ENCODE data around the gene ZDBF2. TPM values are rescaled to one million over a fixed set of nuclear protein-coding genes. Genes with fewer than 3 reads are reported as not detected.
"Not testable (repeated sequence)": the region's sequence is repeated elsewhere in the genome, so short reads cannot be mapped to it uniquely, and the experiment has no call there.

The ZDBF2 gene
- total RNA-seq, 1 donor from 2014 or later, result 11.3 TPM

DNA sequence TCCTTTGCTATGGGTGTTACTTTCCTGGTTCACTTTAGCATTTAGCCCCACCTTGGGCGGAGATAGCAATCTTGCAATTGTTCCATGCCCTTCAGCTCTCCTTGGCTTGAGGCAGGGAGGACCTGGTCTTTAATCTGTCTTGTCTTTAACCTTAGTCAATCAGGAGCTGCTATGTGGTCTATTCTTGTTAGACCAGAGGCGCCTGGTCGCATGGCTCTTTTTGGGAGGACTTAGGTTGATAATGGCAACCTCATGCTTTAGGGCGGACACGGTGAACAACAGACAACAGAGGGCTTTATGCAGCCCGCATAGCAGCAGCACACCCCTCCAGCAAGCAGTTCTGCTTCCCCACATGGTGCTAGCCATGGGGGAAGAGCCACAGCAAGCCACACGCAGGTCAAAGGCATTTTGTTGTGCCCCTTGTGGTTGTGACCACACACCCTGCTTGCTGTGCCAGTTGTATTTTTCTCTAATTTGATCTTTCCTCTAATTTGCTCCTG lies 17.7 kb upstream of the ZDBF2 start:
- Histone ChIP-seq H3K36me3 (no peaks in the 10 kb centered on the region), H3K4me1 (no peaks in the 10 kb centered on the region), H3K27ac (no peak overlapping the region), H3K27me3 (peaks cover 84% of the 10 kb centered on the region), H3K4me3 (no peak overlapping the region), H3K9me3 (no peaks in the 10 kb centered on the region)
- no peak for DNase-seq
- intact Hi-C loops (cut with DNase I), result no loop called here
- TF ChIP-seq CTCF (IDR thresholded peaks at IDR 0.05), result no peak
- no peak for ATAC-seq

- intact Hi-C loops (cut with DNase I), result no loop called here
- H3K4me3 ChIP-seq, result no peak overlapping the region
- TF ChIP-seq CTCF (IDR thresholded peaks at IDR 0.05), result no peak
- ATAC-seq (no peak), DNase-seq (no peak)
- no peaks in the 10 kb centered on the region for H3K4me1 ChIP-seq
- no peak overlapping the region for H3K27ac ChIP-seq
- H3K36me3 ChIP-seq, result no peaks in the 10 kb centered on the region
- H3K27me3 ChIP-seq, result peaks cover 87% of the 10 kb centered on the region
- H3K9me3 ChIP-seq, result no peaks in the 10 kb centered on the region
These were observed 17.1 kb upstream of the ZDBF2 start for GRCh38 chr2:206257350-206257749.

DNA sequence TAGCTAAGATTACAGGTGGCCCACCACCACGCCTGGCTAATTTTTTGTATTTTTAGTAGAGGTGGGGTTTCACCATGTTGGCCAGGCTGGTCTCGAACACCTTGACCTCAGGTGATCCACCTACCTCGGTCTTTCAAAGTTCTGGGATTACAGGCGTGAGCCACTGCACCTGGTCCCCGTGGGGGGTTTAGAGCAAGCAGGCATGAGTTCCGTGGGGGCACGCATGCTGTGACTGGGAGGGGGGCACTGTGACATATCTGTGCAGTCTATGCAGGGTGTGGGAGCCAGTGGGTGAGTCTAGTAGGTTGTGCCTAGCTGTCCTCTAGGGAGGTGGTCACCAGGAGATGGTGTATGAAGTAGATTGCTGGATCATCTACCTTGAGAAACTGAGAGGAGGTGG lies 16.6 kb upstream of the ZDBF2 start:
- intact Hi-C loops (cut with DNase I), result no loop called here
- ATAC-seq, result no peak
- peaks cover 87% of the 10 kb centered on the region for H3K27me3 ChIP-seq

DNA sequence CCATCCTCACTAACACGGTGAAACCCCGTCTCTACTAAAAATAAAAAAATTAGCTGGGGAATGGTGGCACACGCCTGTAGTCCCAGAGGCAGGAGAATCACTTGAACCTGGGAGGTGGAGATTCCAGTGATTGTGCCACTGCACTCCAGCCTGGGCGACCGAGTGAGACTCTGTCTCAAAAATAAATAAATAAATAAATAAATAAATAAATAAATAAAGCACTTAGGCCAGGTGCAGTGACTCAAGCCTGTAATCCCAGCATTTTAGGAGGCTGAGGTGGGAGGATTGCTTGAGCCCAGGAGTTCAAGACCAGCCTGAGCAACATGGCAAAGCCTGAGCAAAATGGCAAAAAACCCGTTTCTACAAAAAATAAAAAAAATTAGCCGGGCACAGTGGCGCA lies 15.8 kb upstream of the ZDBF2 start:
- H3K36me3 ChIP-seq, H3K4me3 ChIP-seq: not testable (repeated sequence)
- H3K27me3 ChIP-seq, result peaks cover 87% of the 10 kb centered on the region

More for the DNA sequence above, 16.6 kb upstream of the ZDBF2 start:
- Histone ChIP-seq H3K27ac (no peak overlapping the region), H3K36me3 (no peaks in the 10 kb centered on the region), H3K9me3 (no peaks in the 10 kb centered on the region), H3K4me1 (no peaks in the 10 kb centered on the region), H3K4me3 (no peak overlapping the region)
- DNase-seq, result no peak
- no peak for TF ChIP-seq CTCF (IDR thresholded peaks at IDR 0.05)

GRCh38 chr2:206259376-206260187 lies 14.9 kb upstream of the ZDBF2 start:
- ATAC-seq (no peak), DNase-seq (no peak)
- intact Hi-C loops (cut with DNase I), result no loop called here
- Histone ChIP-seq H3K9me3 (no peaks in the 10 kb centered on the region), H3K36me3 (no peaks in the 10 kb centered on the region), H3K4me3 (no peak overlapping the region), H3K27me3 (peaks cover 87% of the 10 kb centered on the region), H3K27ac (no peak overlapping the region), H3K4me1 (no peaks in the 10 kb centered on the region)
- no peak for TF ChIP-seq CTCF (IDR thresholded peaks at IDR 0.05)

More for the DNA sequence above, 15.8 kb upstream of the ZDBF2 start:
- DNase-seq; intact Hi-C loops (cut with DNase I); H3K27ac ChIP-seq; H3K4me1 ChIP-seq; ATAC-seq; H3K9me3 ChIP-seq: not testable (repeated sequence)

DNA sequence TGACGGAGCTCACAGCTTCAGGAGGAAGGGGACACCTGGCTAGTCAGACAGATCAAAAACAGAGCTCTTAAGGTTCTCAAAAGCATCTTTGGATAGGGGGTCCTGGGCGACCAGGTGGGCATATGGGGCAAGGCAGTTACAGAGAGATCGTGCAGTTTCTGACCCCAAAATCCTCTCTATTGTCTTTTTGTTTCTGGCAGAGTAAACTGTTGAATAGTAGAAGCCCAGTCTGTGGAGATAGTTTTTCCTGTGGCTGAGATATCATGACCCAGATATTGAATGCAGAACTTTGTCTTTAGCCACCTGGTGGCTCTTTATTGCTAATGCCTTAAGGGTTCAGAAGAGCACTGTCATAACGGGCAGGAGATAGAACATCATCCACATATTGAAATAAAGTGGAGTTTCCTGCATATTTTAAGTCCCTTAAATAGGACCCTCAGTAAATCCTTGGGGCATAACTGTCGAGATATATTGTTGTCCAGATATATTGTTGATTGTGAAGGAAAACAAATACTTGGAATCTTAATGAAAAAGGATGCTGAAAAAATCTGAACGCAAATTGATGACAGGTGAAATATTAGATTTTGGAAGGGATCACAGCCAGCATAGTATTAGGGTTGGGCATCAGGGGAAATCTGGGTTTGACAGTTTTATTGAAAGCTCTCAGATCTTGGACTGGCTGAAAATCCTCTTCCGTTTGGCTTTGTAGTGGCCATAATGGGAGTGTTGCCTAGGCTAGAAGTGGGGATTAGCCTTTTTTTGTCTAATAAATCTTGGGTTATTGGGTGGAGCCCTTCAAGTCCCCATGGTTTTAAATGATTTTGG lies 14.1 kb upstream of the ZDBF2 start:
- Histone ChIP-seq H3K27me3 (peaks cover 87% of the 10 kb centered on the region), H3K36me3 (no peaks in the 10 kb centered on the region), H3K9me3 (no peaks in the 10 kb centered on the region), H3K4me1 (no peaks in the 10 kb centered on the region), H3K4me3 (no peak overlapping the region), H3K27ac (no peak overlapping the region)
- peak; percentile 39 for ATAC-seq
- DNase-seq, result no peak
- intact Hi-C loops (cut with DNase I), result no loop called here
- TF ChIP-seq CTCF (IDR thresholded peaks at IDR 0.05), result peak; percentile 34
